Activated T-helper 1 cell treated with anti-CD3 and anti-CD28 coated beads, Interleukin-2, amount 50 U/mL, for 16 hours (primary cell): ENCODE data around the gene BBOX1.
"Not testable (repeated sequence)": the region's sequence is repeated elsewhere in the genome, so short reads cannot be mapped to it uniquely, and the experiment has no call there.

Experiments used
- DNase-seq, 2 donors: peaks; one replicate each; pipeline ENCODE4 v3.0.0-alpha.2; 2020; ENCODE audit warnings: low read depth in 1 of 2, low spot score in 1 of 2

Gene BBOX1

GRCh38 chr11:27040302-27041115, at the start of gene BBOX1:
Gene BBOX1, plus strand, starts transcription at chr11:27040815. Its CDS starts 14,616 bp downstream, at chr11:27055431.
- no peak for DNase-seq

- DNase-seq, result no peak
Observed at GRCh38 chr11:26992031-26992541, 48.5 kb upstream of the BBOX1 start.

- no peak for DNase-seq
Observed at GRCh38 chr11:26993965-26994457, 46.6 kb upstream of the BBOX1 start, which contains the start of gene FIBIN. Gene FIBIN, plus strand, starts transcription at chr11:26994112. Its CDS starts 415 bp downstream, at chr11:26994527.

- DNase-seq, result no peak
Observed at GRCh38 chr11:26994631-26995095, 46.0 kb upstream of the BBOX1 start.

- DNase-seq, result no peak
Observed at GRCh38 chr11:26995701-26996460, 44.7 kb upstream of the BBOX1 start.

- DNase-seq, result no peak
Observed at GRCh38 chr11:26997378-26997777, 43.2 kb upstream of the BBOX1 start.

GRCh38 chr11:27001136-27001730, 39.4 kb upstream of the BBOX1 start:
- not testable (repeated sequence) for DNase-seq

GRCh38 chr11:27002431-27002830, 38.2 kb upstream of the BBOX1 start:
- DNase-seq, result no peak

GRCh38 chr11:27002838-27003237, 37.8 kb upstream of the BBOX1 start:
- DNase-seq, result no peak

GRCh38 chr11:27004103-27004502, 36.5 kb upstream of the BBOX1 start:
- no peak for DNase-seq

- no peak for DNase-seq
Observed at GRCh38 chr11:27008811-27009535, 31.6 kb upstream of the BBOX1 start.

- no peak for DNase-seq
Observed at GRCh38 chr11:27011560-27012233, 28.9 kb upstream of the BBOX1 start.

GRCh38 chr11:27012234-27012921, 28.2 kb upstream of the BBOX1 start:
- no peak for DNase-seq

GRCh38 chr11:27013781-27014361, 26.7 kb upstream of the BBOX1 start:
- no peak for DNase-seq

- no peak for DNase-seq
Observed at GRCh38 chr11:27018902-27019529, 21.6 kb upstream of the BBOX1 start.

- no peak for DNase-seq
Observed at GRCh38 chr11:27020751-27021150, 19.9 kb upstream of the BBOX1 start.

GRCh38 chr11:27022659-27023251, 17.9 kb upstream of the BBOX1 start:
- DNase-seq, result no peak

- no peak for DNase-seq
Observed at GRCh38 chr11:27024865-27025264, 15.8 kb upstream of the BBOX1 start.
